ENCODE data around the gene ZSCAN16. TPM values are rescaled to one million over a fixed set of nuclear protein-coding genes. Genes with fewer than 3 reads are reported as not detected.
A peak's percentile ranks its signal among the peaks of the same experiment; 100 is the strongest.

The ZSCAN16 gene
- total RNA-seq, 2 experiments from 2014 or later, result 2.8 to 3.6 TPM

GRCh38 chr6:28152531-28152930, 28.1 kb downstream of the ZSCAN16 start:
- H3K4me1 Mint-ChIP-seq (ENCODE audit: low read depth), result no peaks in the 10 kb centered on the region
- no peaks in the 10 kb centered on the region for H3K27me3 Mint-ChIP-seq
- no peak for DNase-seq
- H3K36me3 Mint-ChIP-seq, result peaks cover 76% of the 10 kb centered on the region
- ChIA-PET POLR2A (interaction anchor here (1.4 kb wide), 1 partner anchor 10 kb away, joined by 3 read pairs; the partner anchor contains the start of gene ZKSCAN8), CTCF (interaction anchor here (0.6 kb wide), 2 partner anchors 266 to 1568 kb away, joined by 3 to 5 read pairs; no protein-coding TSS in a partner anchor)
- intact Hi-C loops (cut with micrococcal nuclease), result no loop called here
- H3K4me3 Mint-ChIP-seq, result no peak overlapping the region
- no peak overlapping the region for H3K27ac Mint-ChIP-seq
- peaks cover 5% of the 10 kb centered on the region for H3K9me3 Mint-ChIP-seq

- POLR2A ChIA-PET, result interaction anchor here (1.0 kb wide), 1 partner anchor 13 kb away, joined by 4 read pairs; no protein-coding TSS in a partner anchor
- CTCF ChIA-PET, result interaction anchor here (1.6 kb wide), 1 partner anchor 11 kb away, joined by 3 read pairs; the partner anchor contains the start of gene ZKSCAN8
- DNase-seq, result no peak
- Mint-ChIP-seq H3K9me3 (peaks cover 5% of the 10 kb centered on the region), H3K27me3 (no peaks in the 10 kb centered on the region), H3K27ac (no peak overlapping the region), H3K4me3 (no peak overlapping the region), H3K36me3 (peaks cover 78% of the 10 kb centered on the region), H3K4me1 (ENCODE audit: low read depth) (no peaks in the 10 kb centered on the region)
- intact Hi-C loops (cut with micrococcal nuclease), result no loop called here
Measured at GRCh38 chr6:28153546-28153945, 29.1 kb downstream of the ZSCAN16 start.

- POLR2A ChIA-PET, result interaction anchor here (1.0 kb wide), 1 partner anchor 14 kb away, joined by 4 read pairs; no protein-coding TSS in a partner anchor
- H3K36me3 Mint-ChIP-seq, result peaks cover 81% of the 10 kb centered on the region
- CTCF ChIA-PET, result interaction anchor here (1.6 kb wide), 1 partner anchor 12 kb away, joined by 3 read pairs; the partner anchor contains the start of gene ZKSCAN8
- H3K27me3 Mint-ChIP-seq, result no peaks in the 10 kb centered on the region
- no peak overlapping the region for H3K27ac Mint-ChIP-seq
- intact Hi-C loops (cut with micrococcal nuclease), result no loop called here
- H3K9me3 Mint-ChIP-seq, result peaks cover 5% of the 10 kb centered on the region
- no peak overlapping the region for H3K4me3 Mint-ChIP-seq
- no peaks in the 10 kb centered on the region for H3K4me1 Mint-ChIP-seq (ENCODE audit: low read depth)
- no peak for DNase-seq
Measured at GRCh38 chr6:28154357-28154756, 29.9 kb downstream of the ZSCAN16 start.

- DNase-seq, result no peak
- Mint-ChIP-seq H3K4me1 (ENCODE audit: low read depth) (peaks cover 14% of the 10 kb centered on the region), H3K36me3 (peaks cover 61% of the 10 kb centered on the region), H3K9me3 (peaks cover 5% of the 10 kb centered on the region), H3K27ac (no peak overlapping the region), H3K4me3 (no peak overlapping the region), H3K27me3 (no peaks in the 10 kb centered on the region)
- POLR2A ChIA-PET, result no interaction called here
- intact Hi-C loops (cut with micrococcal nuclease), result no loop called here
- CTCF ChIA-PET, result no interaction called here
Measured at GRCh38 chr6:28158318-28158717, 33.9 kb downstream of the ZSCAN16 start.

GRCh38 chr6:28159029-28159607, 34.7 kb downstream of the ZSCAN16 start:
- Mint-ChIP-seq H3K27ac (no peak overlapping the region), H3K9me3 (peaks cover 5% of the 10 kb centered on the region), H3K4me1 (ENCODE audit: low read depth) (peaks cover 14% of the 10 kb centered on the region), H3K36me3 (peaks cover 53% of the 10 kb centered on the region), H3K4me3 (no peak overlapping the region), H3K27me3 (no peaks in the 10 kb centered on the region)
- intact Hi-C loops (cut with micrococcal nuclease), result no loop called here
- ChIA-PET CTCF (no interaction called here), POLR2A (no interaction called here)
- no peak for DNase-seq

GRCh38 chr6:28160233-28160632, 35.8 kb downstream of the ZSCAN16 start:
- ChIA-PET CTCF (no interaction called here), POLR2A (no interaction called here)
- no peaks in the 10 kb centered on the region for H3K27me3 Mint-ChIP-seq
- H3K4me3 Mint-ChIP-seq, result no peak overlapping the region
- no peak overlapping the region for H3K27ac Mint-ChIP-seq
- intact Hi-C loops (cut with micrococcal nuclease), result loop anchor here (5.0 kb wide), 1 partner anchor 47 kb away; no protein-coding TSS in a partner anchor
- peaks cover 14% of the 10 kb centered on the region for H3K4me1 Mint-ChIP-seq (ENCODE audit: low read depth)
- H3K36me3 Mint-ChIP-seq, result peaks cover 47% of the 10 kb centered on the region
- peaks cover 5% of the 10 kb centered on the region for H3K9me3 Mint-ChIP-seq
- no peak for DNase-seq

GRCh38 chr6:28161410-28162079, 37.1 kb downstream of the ZSCAN16 start:
- Mint-ChIP-seq H3K27me3 (no peaks in the 10 kb centered on the region), H3K9me3 (peaks cover 5% of the 10 kb centered on the region), H3K4me3 (peak overlapping the region; percentile 61), H3K27ac (peak overlapping the region; percentile 42), H3K36me3 (peaks cover 42% of the 10 kb centered on the region), H3K4me1 (ENCODE audit: low read depth) (peaks cover 14% of the 10 kb centered on the region)
- ChIA-PET CTCF (interaction anchor here (0.9 to 1.7 kb wide), 2 partner anchors 18 to 194 kb away, joined by 3 to 10 read pairs; no protein-coding TSS in a partner anchor), POLR2A (no interaction called here)
- intact Hi-C loops (cut with micrococcal nuclease), result loop anchor here (5.0 kb wide), 1 partner anchor 46 kb away; no protein-coding TSS in a partner anchor
- DNase-seq, result peak; percentile 89

- Mint-ChIP-seq H3K27me3 (peaks cover 2% of the 10 kb centered on the region), H3K9me3 (peaks cover 5% of the 10 kb centered on the region), H3K27ac (no peak overlapping the region), H3K4me1 (ENCODE audit: low read depth) (peaks cover 14% of the 10 kb centered on the region), H3K36me3 (peaks cover 18% of the 10 kb centered on the region), H3K4me3 (no peak overlapping the region)
- intact Hi-C loops (cut with micrococcal nuclease), result no loop called here
- POLR2A ChIA-PET, result no interaction called here
- DNase-seq, result no peak
- CTCF ChIA-PET, result no interaction called here
Measured at GRCh38 chr6:28165563-28165962, 41.2 kb downstream of the ZSCAN16 start.

GRCh38 chr6:28167068-28167467, 42.7 kb downstream of the ZSCAN16 start:
- CTCF ChIA-PET, result no interaction called here
- DNase-seq, result no peak
- POLR2A ChIA-PET, result no interaction called here
- peaks cover 4% of the 10 kb centered on the region for H3K4me1 Mint-ChIP-seq (ENCODE audit: low read depth)
- intact Hi-C loops (cut with micrococcal nuclease), result no loop called here
- H3K27me3 Mint-ChIP-seq, result peaks cover 2% of the 10 kb centered on the region
- peaks cover 16% of the 10 kb centered on the region for H3K36me3 Mint-ChIP-seq
- peaks cover 3% of the 10 kb centered on the region for H3K9me3 Mint-ChIP-seq
- no peak overlapping the region for H3K27ac Mint-ChIP-seq
- no peak overlapping the region for H3K4me3 Mint-ChIP-seq

- POLR2A ChIA-PET, result no interaction called here
- no peaks in the 10 kb centered on the region for H3K4me1 Mint-ChIP-seq (ENCODE audit: low read depth)
Measured at GRCh38 chr6:28167926-28168325, 43.5 kb downstream of the ZSCAN16 start.

GRCh38 chr6:28171271-28171670, 46.9 kb downstream of the ZSCAN16 start:
- intact Hi-C loops (cut with micrococcal nuclease), result no loop called here
- Mint-ChIP-seq H3K9me3 (no peaks in the 10 kb centered on the region), H3K36me3 (peaks cover 9% of the 10 kb centered on the region), H3K4me1 (ENCODE audit: low read depth) (no peaks in the 10 kb centered on the region), H3K27ac (no peak overlapping the region), H3K27me3 (peaks cover 13% of the 10 kb centered on the region), H3K4me3 (no peak overlapping the region)
- CTCF ChIA-PET, result no interaction called here
- DNase-seq, result no peak
- POLR2A ChIA-PET, result no interaction called here

More at GRCh38 chr6:28167926-28168325, 43.5 kb downstream of the ZSCAN16 start:
- no peak overlapping the region for H3K4me3 Mint-ChIP-seq
- no peak overlapping the region for H3K27ac Mint-ChIP-seq
- no peak for DNase-seq
- H3K36me3 Mint-ChIP-seq, result peaks cover 14% of the 10 kb centered on the region
- CTCF ChIA-PET, result interaction anchor here (0.6 kb wide), 1 partner anchor 261 kb away, joined by 3 read pairs; no protein-coding TSS in a partner anchor
- H3K27me3 Mint-ChIP-seq, result peaks cover 2% of the 10 kb centered on the region
- H3K9me3 Mint-ChIP-seq, result no peaks in the 10 kb centered on the region
- intact Hi-C loops (cut with micrococcal nuclease), result no loop called here

- ChIA-PET CTCF (interaction anchor here (0.5 to 1.5 kb wide), 2 partner anchors 184 to 852 kb away, joined by 3 to 4 read pairs; no protein-coding TSS in a partner anchor), POLR2A (no interaction called here)
- Mint-ChIP-seq H3K36me3 (peaks cover 7% of the 10 kb centered on the region), H3K4me3 (no peak overlapping the region), H3K4me1 (ENCODE audit: low read depth) (no peaks in the 10 kb centered on the region), H3K9me3 (no peaks in the 10 kb centered on the region), H3K27me3 (peaks cover 13% of the 10 kb centered on the region), H3K27ac (no peak overlapping the region)
- intact Hi-C loops (cut with micrococcal nuclease), result no loop called here
- no peak for DNase-seq
Measured at GRCh38 chr6:28172006-28172405, 47.6 kb downstream of the ZSCAN16 start.

Data from activated CD4-positive, alpha-beta memory T cell treated with anti-CD3 and anti-CD28 coated beads for 36 hours (primary cell).